Suprapubic skin (tissue), 3 donors: Measurements from ENCODE around the gene ITPK1.

Experiments
- POLR2A ChIP-seq, 2 donors: fragments of 450-650 bp; IDR thresholded peaks; one replicate each; pipeline ENCODE4 v1.6.1; 2017; ENCODE audit warnings: antibody characterized with exemption in 2 of 2, mild to moderate bottlenecking in 2 of 2, moderate library complexity in 2 of 2
- TF ChIP-seq, protein P1 (sequence below), 2 donors: fragments of 200-600 bp in 1 of 2; fragments of 450-650 bp in 1 of 2; sonication (generic) in 1 of 2; IDR thresholded peaks; one replicate each; pipeline ENCODE4 v1.5.1; 2016 to 2019; ENCODE audit warnings: antibody characterized with exemption in 2 of 2, mild to moderate bottlenecking in 1 of 2, moderate library complexity in 1 of 2

DNA sequence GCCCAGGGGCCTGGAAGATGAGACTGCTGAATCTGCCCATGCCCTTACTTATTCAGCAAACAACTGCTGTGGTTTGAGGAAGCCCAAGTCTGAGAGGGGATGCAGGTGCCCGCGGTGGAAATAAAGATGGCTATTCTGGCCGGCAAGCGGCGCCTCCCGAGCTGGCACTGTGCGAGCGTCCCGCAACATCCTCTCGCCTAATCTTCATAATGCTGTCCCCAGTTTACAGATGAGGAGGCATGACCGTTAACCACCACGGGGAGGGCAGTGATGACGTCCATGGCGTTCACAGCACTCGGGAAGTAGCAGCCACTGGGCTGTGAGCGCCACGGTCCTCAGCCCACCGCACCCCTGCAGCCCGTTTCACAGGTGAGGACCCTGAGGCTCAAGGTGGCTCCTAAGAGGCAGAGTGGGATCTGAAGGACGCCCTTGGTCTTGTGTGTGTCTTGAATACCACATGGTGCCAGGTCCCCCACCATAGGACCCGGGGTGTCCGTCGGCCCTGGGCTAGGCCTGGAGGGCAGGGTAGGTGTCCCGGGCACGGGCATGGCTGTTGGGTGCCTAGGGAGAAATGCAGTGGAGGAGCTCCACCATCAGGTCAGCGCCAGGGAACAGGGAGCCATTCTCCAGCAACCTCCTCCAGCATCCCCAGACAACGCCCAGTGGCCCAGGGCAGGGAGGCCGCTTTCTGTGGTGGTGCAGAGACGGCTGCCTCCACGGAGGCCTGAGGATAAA lies 172.6 kb downstream of the ITPK1 start:
- TF ChIP-seq, protein P1, sequence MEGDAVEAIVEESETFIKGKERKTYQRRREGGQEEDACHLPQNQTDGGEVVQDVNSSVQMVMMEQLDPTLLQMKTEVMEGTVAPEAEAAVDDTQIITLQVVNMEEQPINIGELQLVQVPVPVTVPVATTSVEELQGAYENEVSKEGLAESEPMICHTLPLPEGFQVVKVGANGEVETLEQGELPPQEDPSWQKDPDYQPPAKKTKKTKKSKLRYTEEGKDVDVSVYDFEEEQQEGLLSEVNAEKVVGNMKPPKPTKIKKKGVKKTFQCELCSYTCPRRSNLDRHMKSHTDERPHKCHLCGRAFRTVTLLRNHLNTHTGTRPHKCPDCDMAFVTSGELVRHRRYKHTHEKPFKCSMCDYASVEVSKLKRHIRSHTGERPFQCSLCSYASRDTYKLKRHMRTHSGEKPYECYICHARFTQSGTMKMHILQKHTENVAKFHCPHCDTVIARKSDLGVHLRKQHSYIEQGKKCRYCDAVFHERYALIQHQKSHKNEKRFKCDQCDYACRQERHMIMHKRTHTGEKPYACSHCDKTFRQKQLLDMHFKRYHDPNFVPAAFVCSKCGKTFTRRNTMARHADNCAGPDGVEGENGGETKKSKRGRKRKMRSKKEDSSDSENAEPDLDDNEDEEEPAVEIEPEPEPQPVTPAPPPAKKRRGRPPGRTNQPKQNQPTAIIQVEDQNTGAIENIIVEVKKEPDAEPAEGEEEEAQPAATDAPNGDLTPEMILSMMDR (IDR thresholded peaks at IDR 0.05) = no peak
- no peak for TF ChIP-seq POLR2A (IDR thresholded peaks at IDR 0.05)
